ENCODE measurements around the gene LCA5. TPM values are rescaled to one million over a fixed set of nuclear protein-coding genes. Genes with fewer than 3 reads are reported as not detected.

The LCA5 gene
- total and polyA plus RNA-seq, 12 donors, result 0.94 to 2.7 (median 2.1) TPM

- H3K4me1 ChIP-seq, result peaks cover 0 to 22% (median 11%) of the 10 kb centered on the region in 9 donors
- TF ChIP-seq, protein P1, sequence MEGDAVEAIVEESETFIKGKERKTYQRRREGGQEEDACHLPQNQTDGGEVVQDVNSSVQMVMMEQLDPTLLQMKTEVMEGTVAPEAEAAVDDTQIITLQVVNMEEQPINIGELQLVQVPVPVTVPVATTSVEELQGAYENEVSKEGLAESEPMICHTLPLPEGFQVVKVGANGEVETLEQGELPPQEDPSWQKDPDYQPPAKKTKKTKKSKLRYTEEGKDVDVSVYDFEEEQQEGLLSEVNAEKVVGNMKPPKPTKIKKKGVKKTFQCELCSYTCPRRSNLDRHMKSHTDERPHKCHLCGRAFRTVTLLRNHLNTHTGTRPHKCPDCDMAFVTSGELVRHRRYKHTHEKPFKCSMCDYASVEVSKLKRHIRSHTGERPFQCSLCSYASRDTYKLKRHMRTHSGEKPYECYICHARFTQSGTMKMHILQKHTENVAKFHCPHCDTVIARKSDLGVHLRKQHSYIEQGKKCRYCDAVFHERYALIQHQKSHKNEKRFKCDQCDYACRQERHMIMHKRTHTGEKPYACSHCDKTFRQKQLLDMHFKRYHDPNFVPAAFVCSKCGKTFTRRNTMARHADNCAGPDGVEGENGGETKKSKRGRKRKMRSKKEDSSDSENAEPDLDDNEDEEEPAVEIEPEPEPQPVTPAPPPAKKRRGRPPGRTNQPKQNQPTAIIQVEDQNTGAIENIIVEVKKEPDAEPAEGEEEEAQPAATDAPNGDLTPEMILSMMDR (IDR thresholded peaks at IDR 0.05), result no peak
- ATAC-seq (no peak), DNase-seq (no peak)
- intact Hi-C loops (cut with DNase I), result loop anchor here in 8 of 10 donors (5.0 to 10.0 kb wide), 6 partner anchors 100 to 240 kb away; no protein-coding TSS in a partner anchor
- no peaks in the 10 kb centered on the region for H3K36me3 ChIP-seq
- H3K27me3 ChIP-seq, result no peaks in the 10 kb centered on the region
- 91 to 100% methylated on average over 1 of the region's 1 CpG for WGBS, 2 donors
- no peak overlapping the region for H3K27ac ChIP-seq
- H3K4me3 ChIP-seq, result no peak overlapping the region
- no peaks in the 10 kb centered on the region for H3K9me3 ChIP-seq
These were observed 37.5 kb upstream of the LCA5 start for GRCh38 chr6:79574630-79575225.

- ATAC-seq (no peak), DNase-seq (no peak)
- Histone ChIP-seq H3K4me3 (no peak overlapping the region), H3K27ac (no peak overlapping the region), H3K36me3 (no peaks in the 10 kb centered on the region), H3K4me1 (peaks cover 0 to 22% (median 11%) of the 10 kb centered on the region in 9 donors), H3K27me3 (no peaks in the 10 kb centered on the region), H3K9me3 (no peaks in the 10 kb centered on the region)
- intact Hi-C loops (cut with DNase I), result loop anchor here in 8 of 10 donors (5.0 to 10.0 kb wide), 6 partner anchors 101 to 241 kb away; no protein-coding TSS in a partner anchor
- TF ChIP-seq, protein P1 (IDR thresholded peaks at IDR 0.05), result no peak
- 89 to 100% methylated on average over 1 of the region's 1 CpG for WGBS, 2 donors
These were observed 36.9 kb upstream of the LCA5 start for GRCh38 chr6:79574174-79574573.

DNA sequence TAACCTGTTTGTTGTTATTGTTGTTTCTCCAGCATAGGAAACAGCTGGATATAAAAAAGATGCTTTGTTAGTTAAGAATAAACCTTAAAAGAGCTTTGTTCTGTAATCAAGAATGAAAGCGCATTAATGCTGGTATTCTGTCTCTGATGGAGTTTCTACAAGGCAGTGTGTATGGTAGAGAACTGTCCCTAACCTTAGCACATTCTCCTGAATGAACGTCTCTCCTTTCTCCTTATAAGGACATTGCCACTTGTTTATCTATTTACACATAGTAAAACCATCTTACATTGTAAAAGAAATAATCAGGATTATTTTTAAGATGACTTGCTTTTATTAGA, 33.8 kb upstream of the LCA5 start:
- peaks cover 0 to 21% (median 11%) of the 10 kb centered on the region in 9 donors for H3K4me1 ChIP-seq
- no peaks in the 10 kb centered on the region for H3K36me3 ChIP-seq
- ATAC-seq (peak in 4 of 8 donors; percentile 34 to 53 (median 47)), DNase-seq (no peak)
- TF ChIP-seq, protein P1 (IDR thresholded peaks at IDR 0.05), result peak in 1 of 9 donors; percentile 8
- intact Hi-C loops (cut with DNase I), result loop anchor here in 9 of 10 donors (2.0 to 10.0 kb wide), 9 partner anchors 102 to 244 kb away; no protein-coding TSS in a partner anchor
- H3K9me3 ChIP-seq, result no peaks in the 10 kb centered on the region
- peak overlapping the region in 9 of 10 donors; percentile 6 to 48 (median 37) for H3K4me3 ChIP-seq
- no peak overlapping the region for H3K27ac ChIP-seq
- 34 to 40% methylated on average over 2 of the region's 2 CpGs for WGBS, 2 donors
- H3K27me3 ChIP-seq, result no peaks in the 10 kb centered on the region

GRCh38 chr6:79570129-79571029, 33.1 kb upstream of the LCA5 start:
- H3K36me3 ChIP-seq, result no peaks in the 10 kb centered on the region
- peaks cover 0 to 15% (median 9%) of the 10 kb centered on the region in 9 donors for H3K4me1 ChIP-seq
- TF ChIP-seq, protein P1 (IDR thresholded peaks at IDR 0.05), result peak; percentile 51 to 85 (median 72)
- H3K27me3 ChIP-seq, result no peaks in the 10 kb centered on the region
- no peaks in the 10 kb centered on the region for H3K9me3 ChIP-seq
- peak in 6 of 8 donors; percentile 37 to 74 (median 61) for ATAC-seq
- H3K4me3 ChIP-seq, result peak overlapping the region in 9 of 10 donors; percentile 6 to 48 (median 37)
- no peak overlapping the region for H3K27ac ChIP-seq
- intact Hi-C loops (cut with DNase I), result loop anchor here in 9 of 10 donors (1.0 to 10.0 kb wide), 11 partner anchors 102 to 244 kb away; no protein-coding TSS in a partner anchor
- 19 to 20% methylated on average over 3 of the region's 3 CpGs for WGBS, 2 donors
- DNase-seq, result no peak

All from heart right ventricle (tissue), 16 donors.